NCI-H2029 treated with DMSO at 0.1 percent for 48 hours (cell line): ENCODE data around the gene TSPAN13.

Experiments
- DNase-seq: peaks from one replicate; lab custom pipeline; 2025; lab: John Stamatoyannopoulos, UW

TSPAN13 gene

DNA sequence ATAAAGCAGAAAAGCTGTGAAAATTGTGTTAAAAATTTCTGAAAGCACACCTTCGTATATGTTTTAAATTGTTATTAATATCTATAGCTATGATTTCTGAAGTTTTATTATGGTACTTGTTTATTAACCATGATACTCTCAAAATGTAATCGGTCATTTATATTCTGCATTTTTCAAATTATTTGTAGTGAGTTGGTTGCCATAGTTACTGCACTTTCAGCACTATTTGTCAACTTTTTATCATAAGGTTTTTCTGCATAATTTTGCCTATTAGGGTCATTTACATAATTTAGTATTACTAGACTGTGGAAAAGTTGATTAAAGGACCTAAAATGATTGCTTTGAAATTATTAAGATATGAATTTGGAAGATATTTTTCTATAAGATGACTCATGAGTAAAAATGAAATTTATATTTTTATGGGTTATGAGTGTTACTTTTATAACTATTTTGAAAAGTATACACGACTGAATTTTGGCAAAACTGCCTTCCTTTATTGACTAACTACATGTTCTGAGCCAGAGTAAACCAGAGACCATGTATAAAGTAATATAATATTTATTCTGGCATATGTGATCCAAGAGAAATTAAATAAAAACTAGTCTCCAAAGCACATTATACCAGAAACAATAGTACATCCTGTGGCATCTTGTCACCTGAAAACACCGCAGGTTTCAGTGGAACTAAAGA lies 59.1 kb downstream of the TSPAN13 start:
- no peak for DNase-seq

GRCh38 chr7:16813232-16813616 lies 59.7 kb downstream of the TSPAN13 start:
- DNase-seq = peak; percentile 19

- DNase-seq = no peak
Observed at GRCh38 chr7:16815001-16815400, 61.4 kb downstream of the TSPAN13 start.

GRCh38 chr7:16816824-16817223 lies 63.3 kb downstream of the TSPAN13 start:
- no peak for DNase-seq

DNA sequence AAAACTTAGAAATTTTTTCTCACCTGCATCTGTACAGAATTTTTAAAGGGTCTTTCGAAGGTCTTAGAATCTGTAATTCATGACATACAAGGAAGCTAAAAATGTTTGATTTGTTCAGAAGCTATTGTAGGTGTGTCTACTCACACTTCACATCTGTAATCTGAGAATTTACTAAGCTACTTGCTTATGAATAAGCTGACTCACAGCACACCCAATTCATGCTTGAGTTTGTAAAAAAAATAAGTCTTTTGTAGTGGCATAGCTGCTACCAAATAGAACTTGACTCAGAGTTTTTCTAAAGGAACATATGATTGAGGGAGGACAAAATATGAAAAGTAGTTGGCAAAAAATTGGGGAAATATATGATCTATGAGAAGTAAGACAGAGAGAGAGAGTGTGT lies 64.0 kb downstream of the TSPAN13 start:
- peak; percentile 13 for DNase-seq

DNA sequence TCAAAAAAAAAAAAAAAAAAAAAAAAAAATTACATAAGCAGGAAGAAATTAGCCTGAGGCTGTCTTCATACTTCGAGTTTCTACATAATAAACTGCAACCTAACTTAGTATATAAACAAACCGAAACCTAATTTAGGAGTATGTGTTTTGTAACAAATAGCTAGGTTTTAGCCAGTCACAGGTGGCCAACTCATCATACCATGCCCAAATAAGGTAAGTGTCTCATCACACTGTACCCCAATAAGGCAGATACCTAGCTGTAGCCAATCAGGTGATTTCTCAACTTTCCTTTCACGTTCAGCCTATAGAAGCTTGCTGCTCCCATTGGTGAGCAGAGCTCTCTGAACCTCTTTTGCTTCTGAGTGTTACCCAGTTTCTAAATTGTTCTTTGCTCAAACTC lies 65.2 kb downstream of the TSPAN13 start:
- no peak for DNase-seq

GRCh38 chr7:16822029-16822428 lies 68.5 kb downstream of the TSPAN13 start:
- no peak for DNase-seq

DNA sequence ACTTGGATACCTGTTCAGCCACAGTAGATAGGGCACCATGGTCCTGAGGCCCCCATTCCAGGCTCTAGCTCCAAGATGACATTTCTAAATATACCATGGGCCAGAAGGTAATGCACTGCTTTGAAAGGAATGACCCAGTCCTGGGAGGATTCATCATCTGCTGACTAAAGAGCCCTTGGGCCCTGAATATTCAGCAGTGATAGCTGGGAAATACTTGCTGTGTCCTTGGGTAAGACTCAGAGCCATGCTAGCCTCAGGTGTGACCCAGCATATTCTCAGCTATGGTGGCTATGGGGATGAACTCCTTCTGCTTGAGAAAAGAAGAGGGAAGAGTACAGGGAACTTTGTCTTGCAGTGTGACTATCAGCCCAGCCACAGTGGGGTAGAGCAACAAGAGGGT lies 72.5 kb downstream of the TSPAN13 start:
- no peak for DNase-seq

DNA sequence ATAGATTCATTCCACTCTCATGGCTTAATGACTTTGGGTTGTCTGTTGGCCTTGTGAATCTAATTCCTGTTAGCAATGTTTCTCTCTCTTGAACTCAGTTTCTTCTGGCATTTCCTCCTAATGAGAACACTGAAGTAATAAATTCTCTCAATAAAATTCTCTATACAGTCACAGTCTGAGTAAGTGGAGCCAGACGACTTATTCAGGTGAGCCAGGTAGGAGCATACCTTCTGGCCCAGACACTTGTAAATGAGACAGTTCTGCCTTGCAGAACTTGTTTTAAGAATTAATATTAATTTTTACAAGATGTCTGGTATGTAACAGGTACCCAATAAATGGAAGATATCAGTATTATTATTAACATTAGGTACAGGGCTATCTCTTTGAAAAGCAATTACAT lies 79.8 kb downstream of the TSPAN13 start:
- no peak for DNase-seq
